KBM-7 (cell line): Measurements from ENCODE around the gene ZFP42.
"Not testable (repeated sequence)": the region's sequence is repeated elsewhere in the genome, so short reads cannot be mapped to it uniquely, and the experiment has no call there.

ENCODE experiments used
- DNase-seq: peaks from one replicate; pipeline ENCODE4 v3.0.0-alpha.2; 2015
- in situ Hi-C: fragments of 300-500 bp; cut with MboI; formaldehyde crosslinking; loops from 2 replicates; pipeline ENCODE4 v1.14.3; 2020; ENCODE audit warnings: low sequenced_read_pairs, low pct_unique_long_range_greater_than_20kb, mixed read lengths

Gene ZFP42

DNA sequence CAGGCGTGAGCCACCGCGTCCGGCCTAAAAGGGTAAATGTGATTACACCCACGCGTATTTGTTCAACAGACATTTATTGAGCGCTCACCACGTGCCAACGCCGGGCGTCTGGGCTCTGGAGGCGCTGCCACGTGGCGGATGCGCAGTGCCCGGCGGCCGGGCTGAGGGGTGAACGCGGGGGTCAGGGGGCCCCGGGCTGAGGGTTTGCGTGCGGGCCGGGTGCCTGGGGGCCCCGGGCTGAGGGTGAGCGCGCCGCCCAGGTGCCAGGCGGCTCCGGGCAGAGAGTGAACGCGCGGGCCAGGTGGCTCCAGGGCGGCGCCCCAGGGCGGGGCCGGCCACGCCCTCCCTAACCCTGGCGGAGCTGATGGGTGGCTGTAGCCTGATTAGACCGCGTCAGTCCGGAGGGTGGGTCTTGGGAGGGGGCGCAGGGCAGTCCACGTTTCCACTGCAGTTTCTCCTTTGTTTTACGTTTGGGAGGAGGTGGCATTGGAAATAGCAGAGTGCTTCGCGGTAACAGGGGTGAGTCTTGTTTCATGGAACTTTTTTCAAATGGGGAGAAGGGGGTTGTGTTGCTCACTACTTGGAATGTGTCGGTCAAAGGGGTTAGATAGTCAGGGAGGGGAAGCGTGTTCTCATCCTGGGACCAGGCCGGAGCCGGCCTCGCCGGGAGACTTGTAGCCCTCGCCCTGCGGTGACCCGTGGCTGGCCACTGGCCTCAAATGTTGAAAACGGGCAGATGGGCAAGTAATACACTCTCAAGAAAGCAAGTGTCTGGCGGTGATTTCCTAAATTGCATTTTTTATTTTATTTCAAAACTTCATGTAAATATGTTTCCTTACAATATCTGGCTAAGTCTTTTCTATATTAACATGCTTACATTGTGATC is at the start of gene ZFP42:
ZFP42 (plus strand) TSS at position 450 of the 886 bp plus-strand sequence. CDS start 7,037 bp downstream, outside the sequence.
- DNase-seq, result no peak
- in situ Hi-C loops, result no loop called here

DNA sequence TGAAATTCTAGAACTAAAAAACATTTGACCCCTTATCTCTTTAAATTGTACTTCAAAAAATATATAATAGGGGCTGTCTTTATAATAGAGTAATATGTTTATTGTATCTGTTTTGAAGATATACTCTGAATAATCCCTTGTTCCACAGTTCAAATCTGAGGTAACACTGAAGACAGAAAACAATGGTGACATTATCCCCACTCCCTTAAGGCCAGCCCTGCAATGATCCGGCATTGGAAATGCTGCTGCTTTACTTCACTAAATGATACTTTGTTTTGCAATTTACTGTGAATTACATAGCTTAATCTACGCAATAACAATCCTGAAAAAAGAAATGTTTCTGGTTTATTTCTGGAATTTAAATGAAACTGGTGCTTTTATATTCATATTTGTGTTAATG is 34.4 kb upstream of the ZFP42 start:
- in situ Hi-C loops, result no loop called here
- DNase-seq, result no peak

DNA sequence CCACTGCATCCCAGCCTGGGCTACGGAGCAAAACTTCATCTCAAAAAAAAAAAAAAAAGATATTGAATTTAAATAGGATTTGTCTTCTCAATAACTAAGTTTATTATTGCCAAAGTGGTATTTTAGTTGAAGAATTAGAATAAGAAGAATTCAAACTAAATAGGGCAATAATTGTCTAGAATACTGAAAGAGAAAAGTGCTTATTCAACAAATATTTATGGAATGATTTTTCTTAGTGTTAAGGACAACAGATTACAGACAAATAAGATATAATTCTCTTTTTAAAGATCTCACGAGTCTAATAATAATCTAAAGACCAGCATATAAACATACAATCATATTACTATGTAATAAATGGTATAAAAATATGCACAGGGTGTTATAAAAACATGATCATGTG is 33.6 kb upstream of the ZFP42 start:
- DNase-seq, result no peak
- in situ Hi-C loops, result no loop called here

DNA sequence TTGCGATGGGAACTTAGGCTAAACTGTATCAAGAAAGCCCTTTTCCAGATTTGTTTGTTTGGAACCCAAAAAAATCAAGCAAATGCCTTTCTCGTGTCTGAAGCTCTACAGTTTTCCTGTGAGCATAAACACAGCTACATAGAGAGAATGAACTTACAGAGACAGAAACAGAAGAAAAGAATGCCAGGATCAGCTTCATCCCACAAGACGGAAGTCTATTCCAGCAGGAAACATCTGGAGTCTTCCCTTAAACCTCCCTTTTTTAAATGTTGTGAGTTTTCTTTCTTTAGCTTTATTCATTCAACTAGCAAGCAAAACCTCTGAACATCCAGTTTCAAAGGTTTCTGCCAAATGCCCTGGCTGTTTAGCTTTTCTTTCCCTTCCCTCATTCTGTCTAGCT is 32.6 kb upstream of the ZFP42 start:
- in situ Hi-C loops, result no loop called here
- no peak for DNase-seq

DNA sequence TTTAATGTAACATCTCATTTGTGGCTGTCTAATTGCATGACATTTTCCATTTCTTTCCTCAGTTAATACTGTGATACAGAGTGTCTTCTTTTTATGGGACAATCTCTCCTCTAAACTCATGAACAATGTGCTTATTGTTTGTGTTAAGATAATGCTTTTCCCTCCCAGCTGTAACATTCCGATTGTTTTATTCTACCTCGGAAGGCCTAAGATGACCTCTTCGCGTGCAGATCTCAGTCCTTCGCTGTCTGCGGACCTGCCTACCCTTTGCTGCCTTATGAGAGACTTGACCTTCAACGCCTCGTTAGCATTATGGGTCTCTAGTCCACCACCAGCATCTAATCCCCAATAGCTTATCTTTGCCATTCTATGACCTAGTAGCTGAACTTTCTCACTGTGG is 29.8 kb upstream of the ZFP42 start:
- in situ Hi-C loops, result no loop called here
- no peak for DNase-seq

DNA sequence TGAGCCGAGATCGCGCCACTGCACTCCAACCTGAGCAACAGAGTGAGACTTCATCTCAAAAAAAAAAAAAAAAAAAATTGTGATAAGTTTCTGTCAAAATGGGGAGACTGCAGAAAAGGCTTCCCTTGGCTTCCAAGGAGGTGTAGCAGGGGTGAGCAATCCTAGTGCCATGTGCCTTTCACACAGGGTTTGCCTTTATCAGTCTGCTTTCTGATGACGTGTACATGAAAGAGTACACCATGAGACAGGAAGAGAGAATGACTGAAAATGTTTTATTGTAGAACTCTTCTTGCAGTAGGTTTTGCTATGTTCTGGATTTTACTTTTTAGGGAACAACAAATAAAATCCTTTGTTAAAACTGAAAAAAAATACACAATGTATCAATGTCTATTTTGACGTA is 23.4 kb upstream of the ZFP42 start:
- no peak for DNase-seq
- in situ Hi-C loops, result no loop called here

DNA sequence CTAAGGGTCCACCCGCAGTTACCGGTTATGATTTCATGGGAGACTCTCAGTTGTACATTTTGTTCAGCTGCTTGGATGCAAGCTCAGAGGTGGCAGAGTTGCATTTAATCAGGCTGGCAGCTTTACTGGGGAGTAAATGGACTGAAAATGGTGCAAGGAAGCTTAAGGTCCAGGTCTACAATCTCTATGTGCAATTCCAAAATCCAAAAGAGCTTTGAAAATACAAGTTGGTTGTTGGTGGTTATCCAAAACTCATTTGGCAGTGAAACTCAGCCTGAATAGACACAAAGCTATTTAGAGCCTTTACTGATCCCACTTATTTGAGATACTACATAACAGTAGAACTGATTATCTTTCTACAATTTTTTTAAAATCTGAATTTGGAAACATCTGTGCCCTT is 11.8 kb upstream of the ZFP42 start:
- DNase-seq, result no peak
- in situ Hi-C loops, result no loop called here

DNA sequence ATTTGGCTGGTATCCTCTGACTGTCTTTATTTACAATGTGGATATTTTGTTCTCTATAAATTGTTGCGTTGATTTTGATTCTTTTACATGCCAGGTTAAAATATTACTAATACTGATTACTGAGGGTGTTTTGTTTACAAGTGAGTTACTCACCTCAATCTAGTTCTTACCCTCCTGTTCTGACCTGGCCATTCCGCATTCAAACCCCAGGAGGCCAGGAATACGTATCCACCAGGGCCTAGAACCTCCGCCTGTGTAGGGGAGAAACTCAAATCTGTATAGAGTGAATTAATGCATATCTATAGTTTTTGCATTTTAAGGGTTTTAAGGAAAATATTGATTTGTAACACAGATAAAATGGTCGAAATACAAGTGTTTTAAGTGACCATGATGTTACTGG is 2.6 kb upstream of the ZFP42 start:
- in situ Hi-C loops, result no loop called here
- no peak for DNase-seq

DNA sequence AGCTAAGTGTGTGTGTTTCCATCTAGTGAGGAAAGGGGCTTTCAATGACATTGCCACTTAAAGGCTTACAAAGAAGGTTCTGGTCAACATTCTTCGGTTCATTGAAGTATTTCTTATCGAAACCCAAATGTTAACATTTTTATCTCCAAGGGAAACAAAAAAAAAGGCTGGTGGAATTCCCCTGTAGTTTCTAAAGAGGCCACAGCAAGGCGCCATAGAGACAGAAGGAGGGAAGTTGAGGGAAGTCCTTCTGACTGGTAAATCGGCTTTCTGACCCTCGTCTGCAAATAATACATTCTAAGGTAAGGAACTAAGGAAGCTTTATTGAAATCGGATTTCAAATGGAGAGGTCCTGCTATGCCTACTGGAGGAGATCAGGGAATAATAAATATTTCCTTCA is 1.7 kb upstream of the ZFP42 start:
- peak; percentile 49 for DNase-seq

DNA sequence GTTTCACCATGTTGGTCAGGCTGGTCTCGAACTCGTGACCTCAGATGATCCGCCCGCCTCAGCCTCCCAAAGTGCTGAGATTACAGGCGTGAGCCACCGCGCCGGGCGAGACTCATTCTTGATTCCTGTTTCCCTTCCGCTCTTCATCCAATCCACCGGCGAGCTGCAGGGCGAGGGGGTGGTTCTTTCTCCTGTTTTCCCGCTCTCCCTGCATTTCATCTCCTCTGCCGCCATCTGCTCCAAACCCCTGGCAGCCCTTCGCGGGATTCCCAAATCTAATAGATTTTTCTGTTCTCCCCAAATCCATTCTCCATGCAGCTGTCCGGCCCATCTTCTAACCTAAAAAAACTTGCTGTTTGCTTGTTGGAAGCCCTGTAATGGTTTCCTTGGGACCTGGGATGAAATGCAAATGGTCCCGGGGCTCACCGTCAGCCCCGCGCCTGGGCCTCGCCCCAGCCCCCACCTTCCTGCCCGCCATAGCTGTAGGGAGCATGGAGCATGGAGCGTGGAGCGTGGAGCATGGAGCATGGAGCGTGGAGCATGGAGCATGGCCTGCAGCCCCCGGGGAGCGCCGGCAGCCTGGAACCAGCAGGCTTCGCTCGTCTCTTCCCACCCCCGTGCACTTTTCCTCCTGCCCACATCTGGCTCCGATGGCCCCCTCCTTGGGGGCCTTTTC is 1.1 kb downstream of the ZFP42 start:
- DNase-seq, result no peak
- in situ Hi-C loops, result no loop called here

More for the DNA sequence above, 1.7 kb upstream of the ZFP42 start:
- in situ Hi-C loops, result no loop called here

DNA sequence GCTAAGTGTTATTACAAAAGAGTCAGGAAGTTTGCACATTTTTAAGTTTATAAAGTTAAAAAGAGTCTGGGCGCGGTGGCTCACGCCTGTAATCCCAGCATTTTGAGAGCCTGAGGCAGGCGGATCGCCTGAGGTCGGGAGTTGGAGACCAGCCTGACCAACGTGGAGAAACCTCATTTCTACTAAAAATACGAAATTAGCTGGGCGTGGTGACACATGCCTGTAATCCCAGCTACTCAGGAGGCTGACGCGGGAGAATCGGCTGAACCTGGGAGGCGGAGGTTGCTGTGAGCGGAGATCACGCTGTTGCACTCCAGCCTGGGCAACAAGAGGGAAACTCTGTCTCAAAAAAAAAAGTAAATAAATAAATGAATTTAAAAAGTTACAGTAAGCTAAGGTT is 2.4 kb downstream of the ZFP42 start:
- in situ Hi-C loops, DNase-seq: not testable (repeated sequence)

DNA sequence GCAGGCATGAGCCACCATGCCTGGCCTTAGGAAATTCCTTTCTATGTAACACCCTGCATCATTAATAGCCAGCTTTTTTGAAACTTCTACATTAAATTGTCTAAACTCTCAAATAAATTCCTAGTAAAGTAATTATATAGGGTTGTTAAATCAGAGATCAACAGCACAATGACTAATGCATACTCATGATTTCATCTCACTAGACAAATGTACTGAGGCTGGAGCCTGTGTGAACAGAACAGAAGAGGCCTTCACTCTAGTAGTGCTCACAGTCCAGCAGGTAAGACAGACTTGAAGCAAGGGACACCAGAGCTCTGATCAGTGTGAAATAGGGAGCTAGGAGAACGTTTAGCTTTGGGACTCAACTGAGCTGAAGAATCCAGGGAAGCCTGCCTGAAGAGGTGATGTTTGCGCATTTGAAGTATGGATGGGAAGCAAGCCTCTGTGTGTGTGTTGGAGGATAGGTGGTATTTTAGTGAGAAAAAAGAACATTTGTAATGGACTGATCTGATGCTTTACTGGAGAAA is 3.9 kb downstream of the ZFP42 start:
- in situ Hi-C loops, result no loop called here
- no peak for DNase-seq

DNA sequence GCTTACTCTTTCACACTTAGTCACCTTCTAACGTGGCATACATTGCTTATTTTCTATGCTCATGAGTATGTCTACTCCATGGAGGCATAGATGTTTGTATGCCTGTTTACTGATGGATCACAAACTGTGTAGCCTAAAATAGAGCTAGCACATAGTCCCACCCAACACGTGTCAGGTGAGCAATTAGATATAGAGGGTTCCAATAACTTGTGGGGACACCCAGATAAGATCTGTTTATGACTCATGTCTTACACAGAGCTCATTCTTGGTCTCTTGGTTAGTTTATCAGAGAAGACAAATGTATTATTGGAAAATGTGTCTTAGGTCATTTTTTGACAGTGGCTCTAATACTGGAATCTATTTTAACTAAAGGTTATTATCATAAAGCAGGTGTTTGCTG is 6.8 kb downstream of the ZFP42 start:
- DNase-seq, result no peak
- in situ Hi-C loops, result no loop called here

DNA sequence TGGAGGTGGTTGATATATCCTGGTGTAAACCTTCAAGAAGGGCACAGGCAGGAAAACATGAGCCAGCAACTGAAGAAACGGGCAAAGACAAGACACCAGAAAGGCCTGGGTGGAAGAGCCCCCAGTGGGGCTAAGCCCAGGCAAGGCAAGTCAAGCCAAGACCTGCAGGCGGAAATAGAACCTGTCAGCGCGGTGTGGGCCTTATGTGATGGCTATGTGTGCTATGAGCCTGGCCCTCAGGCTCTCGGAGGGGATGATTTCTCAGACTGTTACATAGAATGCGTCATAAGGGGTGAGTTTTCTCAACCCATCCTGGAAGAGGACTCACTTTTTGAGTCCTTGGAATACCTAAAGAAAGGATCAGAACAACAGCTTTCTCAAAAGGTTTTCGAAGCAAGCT is 7.2 kb downstream of the ZFP42 start:
- in situ Hi-C loops, result no loop called here

DNA sequence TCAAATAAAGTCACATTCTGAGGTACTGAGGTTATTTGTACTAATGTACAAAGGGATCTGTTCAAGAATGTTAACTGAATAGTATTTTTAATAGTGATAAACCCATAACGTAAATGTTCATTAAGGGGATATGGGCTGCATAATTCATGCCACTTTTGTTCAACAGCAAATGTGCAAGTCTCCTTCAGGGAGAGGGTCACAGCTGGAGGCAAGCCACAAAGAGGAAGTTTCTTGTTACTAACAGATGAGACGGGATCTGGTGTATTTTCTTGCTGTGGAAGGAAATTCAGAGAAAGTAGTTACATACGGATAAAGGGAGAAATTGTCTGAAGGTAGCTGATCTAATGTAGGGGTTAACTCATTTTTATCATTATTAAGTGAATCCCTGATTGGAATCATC is 10.0 kb downstream of the ZFP42 start:
- in situ Hi-C loops, result no loop called here
- DNase-seq, result peak; percentile 47

More for the DNA sequence above, 7.2 kb downstream of the ZFP42 start:
- no peak for DNase-seq

DNA sequence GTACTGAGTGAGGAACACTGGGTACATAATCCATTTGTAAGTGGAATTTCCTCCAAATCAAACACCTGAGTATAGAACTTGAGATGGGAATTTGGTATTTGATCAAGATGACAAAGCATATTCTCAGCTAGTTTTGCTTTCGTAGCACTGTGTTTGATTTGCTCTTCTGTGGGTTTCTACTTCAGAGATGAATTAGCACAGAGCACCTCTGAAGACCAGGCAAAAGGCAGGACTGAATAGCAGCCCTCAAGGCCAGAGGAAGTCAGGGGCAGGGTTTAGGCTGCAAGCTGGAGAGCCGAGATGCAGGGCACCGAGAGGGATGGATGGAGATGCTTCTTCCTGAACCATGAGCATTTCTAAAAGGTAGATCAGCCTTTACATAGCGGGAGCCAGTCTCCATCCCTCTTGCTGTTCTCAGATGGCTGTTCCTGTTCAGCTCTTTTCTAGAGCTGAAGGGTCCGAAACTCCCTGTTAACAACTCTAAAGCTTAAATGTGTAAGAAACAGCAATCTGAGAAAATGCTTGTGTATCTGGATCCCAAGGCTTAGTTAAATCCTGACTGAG is 10.8 kb downstream of the ZFP42 start:
- in situ Hi-C loops, result no loop called here
- DNase-seq, result no peak

DNA sequence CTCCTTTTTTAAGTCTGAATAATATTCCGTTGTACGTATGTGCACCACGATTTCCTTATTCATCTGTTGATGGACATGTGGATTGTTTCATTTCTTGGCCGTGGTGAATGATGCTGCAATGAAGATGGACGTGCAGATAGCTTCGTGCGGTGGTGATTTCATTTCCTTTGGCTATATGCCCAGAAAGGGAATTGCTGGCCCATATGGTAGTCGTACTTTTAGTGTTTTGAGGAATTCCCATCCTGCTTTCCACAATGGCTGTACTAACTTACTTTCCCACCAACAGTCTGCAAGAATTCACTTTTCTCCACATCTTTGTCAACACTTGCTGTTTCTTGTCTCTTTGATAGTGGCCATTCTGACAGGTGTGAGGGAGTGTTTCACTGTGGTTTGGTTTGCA is 12.8 kb downstream of the ZFP42 start:
- in situ Hi-C loops, result no loop called here
- no peak for DNase-seq

DNA sequence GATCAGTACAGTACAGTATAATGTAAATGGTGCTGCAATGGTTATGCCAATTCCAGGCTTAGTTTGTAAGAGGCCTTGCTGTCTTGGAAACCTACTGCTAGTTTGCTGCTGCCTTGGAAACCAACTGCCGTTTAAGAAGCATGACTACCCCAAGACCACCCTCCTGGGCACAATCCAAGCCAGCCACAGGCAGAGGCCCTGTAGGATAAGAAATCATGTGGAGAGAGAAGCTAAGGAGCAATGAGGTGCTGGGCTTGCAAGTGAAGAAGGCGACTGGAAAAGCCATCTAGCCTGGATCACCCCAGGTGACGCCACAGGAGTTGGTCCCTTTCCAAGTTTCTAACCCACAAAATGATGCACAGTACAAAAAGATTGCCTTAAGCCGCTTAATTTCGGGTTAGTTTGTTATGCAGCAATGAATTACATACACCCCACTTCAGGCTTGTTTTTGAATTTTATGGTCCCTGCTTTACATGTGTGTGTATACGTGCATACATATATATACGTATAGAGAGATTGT is 16.9 kb downstream of the ZFP42 start:
- in situ Hi-C loops, result no loop called here
- DNase-seq, result no peak

DNA sequence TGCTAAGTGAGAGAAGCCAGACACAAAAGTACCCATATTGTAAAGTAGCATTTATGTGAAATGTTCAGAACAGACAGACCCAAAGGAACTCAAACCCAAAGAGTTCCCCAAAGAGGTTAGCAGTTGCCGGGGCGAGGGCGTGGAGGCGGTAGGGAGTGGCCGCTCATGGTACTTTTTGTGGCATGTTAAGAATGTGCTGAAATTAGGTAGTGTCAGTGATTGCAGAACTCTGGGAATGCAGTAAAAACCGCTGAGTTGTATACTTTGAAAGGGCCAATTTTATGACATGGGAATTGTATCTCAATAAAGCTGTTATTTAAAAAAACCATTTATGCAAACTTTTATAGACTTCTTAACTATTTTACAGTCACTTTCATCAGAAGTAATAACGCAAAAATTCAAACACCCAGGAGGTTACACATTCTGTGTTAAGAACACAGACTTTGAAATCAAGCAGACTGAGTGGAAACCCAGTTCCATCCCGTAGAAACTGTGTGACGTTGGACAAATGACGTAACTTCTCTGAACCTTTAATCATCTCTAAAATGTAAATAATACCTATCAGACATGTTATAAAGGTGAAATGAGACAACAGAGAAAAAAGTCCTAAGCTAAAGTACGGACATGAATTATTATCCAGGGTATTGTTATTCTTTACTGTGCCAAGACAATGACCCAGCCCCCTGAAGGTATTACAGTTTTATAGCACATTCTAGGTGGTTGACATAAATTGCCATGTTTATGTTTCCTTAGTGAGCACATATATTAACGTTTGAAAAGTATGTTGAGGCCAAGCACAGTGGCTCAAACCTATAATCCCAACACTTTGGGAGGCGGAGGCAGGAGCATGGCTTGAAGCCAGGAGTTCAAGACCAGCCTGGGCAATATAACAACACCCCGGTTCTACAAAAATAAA is 19.7 kb downstream of the ZFP42 start:
- in situ Hi-C loops, result no loop called here
- DNase-seq, result no peak
